Osteoblast (primary cell): Measurements from ENCODE around the gene MACROD2. TPM values are rescaled to one million over a fixed set of nuclear protein-coding genes. Genes with fewer than 3 reads are reported as not detected.

Experiments
- DNase-seq: peaks from one replicate; pipeline ENCODE4 v3.0.0; 2011; ENCODE audit warnings: low spot score, mixed read lengths; ENCODE audit not compliant: insufficient read length; ENCODE audit errors: missing footprints
- H2AFZ ChIP-seq: 2 replicates; pipeline ENCODE4 v1.6.0; 2011; ENCODE audit warnings: mild to moderate bottlenecking, low read length
- H3K27ac ChIP-seq: 2 replicates; pipeline ENCODE4 v1.5.1; 2011; ENCODE audit warnings: mild to moderate bottlenecking, low read depth, low read length, moderate library complexity
- H3K27me3 ChIP-seq: 2 replicates; pipeline ENCODE4 v1.6.0; 2012; ENCODE audit warnings: mild to moderate bottlenecking, control low read depth, inconsistent platforms, low read length, moderate library complexity; ENCODE audit not compliant: insufficient read depth
- H3K36me3 ChIP-seq: 2 replicates; pipeline ENCODE4 v1.5.1; 2011; ENCODE audit warnings: mild to moderate bottlenecking, low read length, control low read depth, moderate library complexity; ENCODE audit not compliant: insufficient read depth
- H3K4me1 ChIP-seq: 2 replicates; pipeline ENCODE4 v1.5.1; 2011; ENCODE audit warnings: mild to moderate bottlenecking, low read length, control low read depth, moderate library complexity; ENCODE audit not compliant: insufficient read depth
- H3K4me2 ChIP-seq: 2 replicates; pipeline ENCODE4 v1.6.0; 2011; ENCODE audit warnings: mild to moderate bottlenecking, low read length; ENCODE audit not compliant: insufficient read depth
- H3K4me3 ChIP-seq: fragments of 200-600 bp; sonication (generic); 3 replicates; pipeline ENCODE4 v1.5.1; 2012; ENCODE audit warnings: mild to moderate bottlenecking, low read length, inconsistent platforms; ENCODE audit not compliant: insufficient read depth
- H3K79me2 ChIP-seq: 2 replicates; pipeline ENCODE4 v1.6.0; 2012; ENCODE audit warnings: mild to moderate bottlenecking, low read length, control low read depth, inconsistent platforms; ENCODE audit not compliant: insufficient read depth
- H3K9me3 ChIP-seq: 2 replicates; pipeline ENCODE4 v1.5.1; 2011; ENCODE audit warnings: low read depth, low read length, control low read depth
- H4K20me1 ChIP-seq: 2 replicates; pipeline ENCODE4 v1.6.0; 2012; ENCODE audit warnings: mild to moderate bottlenecking, low read length, control low read depth; ENCODE audit not compliant: insufficient read depth
- CTCF ChIP-seq: IDR thresholded peaks from 2 replicates; pipeline ENCODE4 v1.5.1; 2011; ENCODE audit warnings: mild to moderate bottlenecking, low read depth, low read length, moderate library complexity; ENCODE audit errors: extremely low read depth
- total RNA-seq: library from RNA; depleted of rRNA; stranded (reverse); fragments of >200 nt; gene quantifications from 2 replicates; pipeline ENCODE4 v1.2.3, GENCODE V29; 2012

The MACROD2 gene
- total RNA-seq, 1 donor, result 4.0 TPM

- H3K27me3 ChIP-seq, result no peaks in the 10 kb centered on the region
- no peak overlapping the region for H3K4me3 ChIP-seq
- H3K27ac ChIP-seq, result no peak overlapping the region
- no peaks in the 10 kb centered on the region for H3K9me3 ChIP-seq
- no peak for DNase-seq
- no peak overlapping the region for H3K4me2 ChIP-seq
- no peaks in the 10 kb centered on the region for H3K4me1 ChIP-seq
- TF ChIP-seq CTCF, result no peak
- H4K20me1 ChIP-seq, result no peaks in the 10 kb centered on the region
- no peaks in the 10 kb centered on the region for H3K36me3 ChIP-seq
- H3K79me2 ChIP-seq, result no peaks in the 10 kb centered on the region
- H2AFZ ChIP-seq, result no peak overlapping the region
These were observed 1481.5 kb downstream of the MACROD2 start for GRCh38 chr20:15476781-15477180.

- H3K79me2 ChIP-seq, result no peaks in the 10 kb centered on the region
- H3K27ac ChIP-seq, result no peak overlapping the region
- no peak for TF ChIP-seq CTCF
- H3K4me1 ChIP-seq, result no peaks in the 10 kb centered on the region
- no peaks in the 10 kb centered on the region for H3K27me3 ChIP-seq
- H3K4me2 ChIP-seq, result no peak overlapping the region
- H3K9me3 ChIP-seq, result no peaks in the 10 kb centered on the region
- DNase-seq, result no peak
- no peaks in the 10 kb centered on the region for H4K20me1 ChIP-seq
- no peak overlapping the region for H3K4me3 ChIP-seq
- no peak overlapping the region for H2AFZ ChIP-seq
- no peaks in the 10 kb centered on the region for H3K36me3 ChIP-seq
These were observed 1487.2 kb downstream of the MACROD2 start for GRCh38 chr20:15482525-15482924.

- Histone ChIP-seq H3K36me3 (no peaks in the 10 kb centered on the region), H3K4me1 (no peaks in the 10 kb centered on the region), H4K20me1 (no peaks in the 10 kb centered on the region), H3K4me2 (no peak overlapping the region), H3K27ac (no peak overlapping the region), H3K79me2 (no peaks in the 10 kb centered on the region), H3K9me3 (no peaks in the 10 kb centered on the region), H3K27me3 (no peaks in the 10 kb centered on the region), H2AFZ (no peak overlapping the region), H3K4me3 (no peak overlapping the region)
- TF ChIP-seq CTCF, result no peak
- no peak for DNase-seq
These were observed 1490.2 kb downstream of the MACROD2 start for GRCh38 chr20:15485519-15485918.

GRCh38 chr20:15487030-15487429 is 1491.7 kb downstream of the MACROD2 start:
- H2AFZ ChIP-seq, result no peak overlapping the region
- no peaks in the 10 kb centered on the region for H3K4me1 ChIP-seq
- no peak overlapping the region for H3K4me3 ChIP-seq
- no peaks in the 10 kb centered on the region for H4K20me1 ChIP-seq
- H3K4me2 ChIP-seq, result no peak overlapping the region
- no peaks in the 10 kb centered on the region for H3K36me3 ChIP-seq
- TF ChIP-seq CTCF, result no peak
- H3K27me3 ChIP-seq, result no peaks in the 10 kb centered on the region
- no peak for DNase-seq
- H3K79me2 ChIP-seq, result no peaks in the 10 kb centered on the region
- H3K27ac ChIP-seq, result no peak overlapping the region
- no peaks in the 10 kb centered on the region for H3K9me3 ChIP-seq
